HG02678 (cell line): Measurements from ENCODE around the gene PRKG1.
"Not testable (repeated sequence)": the region's sequence is repeated elsewhere in the genome, so short reads cannot be mapped to it uniquely, and the experiment has no call there.

Experiments used
- ATAC-seq: cut with Tn5 transposase; IDR thresholded peaks from one replicate; pipeline ENCODE4 v1.9.1; 2021; ENCODE audit warnings: mild to moderate bottlenecking, moderate library complexity; ENCODE audit not compliant: unreplicated experiment

Gene PRKG1

DNA sequence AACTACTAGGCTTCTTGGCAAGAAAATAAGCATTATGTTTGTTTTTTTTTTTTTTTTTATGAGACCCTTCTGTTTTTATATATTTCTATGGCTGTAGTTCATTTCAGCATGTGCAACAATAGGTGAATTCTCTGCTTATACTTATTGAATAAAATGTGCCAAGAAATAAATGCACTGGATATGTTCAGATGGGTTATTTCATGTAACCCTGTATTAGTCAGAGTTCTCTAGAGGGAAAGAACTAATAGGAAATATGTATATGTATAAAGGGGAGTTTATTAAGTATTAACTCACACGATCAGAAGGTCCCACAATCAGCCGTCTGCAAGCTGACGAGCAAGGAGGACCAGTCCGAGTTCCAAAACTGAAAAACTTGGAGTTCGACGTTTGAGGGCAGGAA, 332.3 kb downstream of the PRKG1 start:
- ATAC-seq = no peak

DNA sequence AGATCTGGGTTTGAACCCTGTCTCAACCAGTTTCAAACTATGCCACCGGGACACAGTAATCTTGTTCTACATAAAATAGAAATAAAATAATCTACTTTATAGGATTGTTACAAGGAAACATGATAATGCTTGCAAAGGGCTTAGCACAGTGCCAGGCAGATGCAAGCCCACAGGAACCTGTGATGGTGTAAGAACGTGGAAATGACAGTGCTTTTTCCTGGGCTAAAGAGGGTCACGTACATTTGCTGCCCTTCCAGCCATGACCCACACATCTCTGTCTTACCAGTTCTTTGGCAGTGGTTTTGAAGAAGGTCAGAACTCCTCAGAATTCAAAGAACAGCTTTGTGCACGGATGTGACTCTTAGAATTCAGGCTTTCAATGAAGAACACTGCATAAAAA, 342.2 kb downstream of the PRKG1 start:
- ATAC-seq = no peak

- ATAC-seq = no peak
These were observed 345.2 kb downstream of the PRKG1 start for GRCh38 chr10:51419196-51420093.

GRCh38 chr10:51421853-51422252, 347.6 kb downstream of the PRKG1 start:
- no peak for ATAC-seq

DNA sequence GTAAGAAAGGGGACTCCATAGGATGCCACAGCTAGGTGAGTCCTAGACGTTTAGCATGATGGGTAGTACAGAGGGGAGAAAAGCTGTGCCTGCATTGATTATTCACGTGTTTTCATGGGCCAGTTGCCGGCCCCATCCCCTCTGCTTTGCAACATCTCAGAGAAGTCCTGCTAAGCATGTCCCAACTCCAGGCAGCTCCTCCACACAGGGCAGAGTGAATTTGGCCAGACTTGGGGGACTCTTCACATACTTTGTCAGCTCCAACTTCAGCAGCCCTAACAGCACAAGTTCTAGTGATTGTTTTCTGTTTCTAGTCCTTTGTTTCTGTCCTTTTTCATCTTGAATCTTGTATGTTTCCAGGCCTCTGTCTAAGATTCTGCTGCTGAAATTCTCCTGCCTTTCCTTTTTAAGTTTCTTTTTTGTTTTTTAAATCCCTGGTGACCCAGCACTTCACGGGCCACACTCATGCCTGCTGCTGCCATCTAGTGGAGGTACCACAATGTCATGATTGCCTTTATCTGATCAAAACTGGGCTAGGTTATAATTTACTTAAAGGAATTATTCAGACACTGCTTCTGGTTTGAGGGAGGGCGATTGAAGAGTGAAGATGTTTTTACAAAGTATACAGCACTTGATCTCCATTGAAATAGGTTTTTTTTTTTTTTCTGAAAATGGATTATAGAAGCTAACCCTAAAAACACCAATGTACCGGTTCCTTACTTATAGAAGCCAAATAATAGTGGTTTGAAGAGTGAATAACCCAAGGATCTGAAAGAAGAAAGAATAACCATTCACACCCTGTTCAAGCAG, 348.2 kb downstream of the PRKG1 start:
- peak; percentile 74 for ATAC-seq

- no peak for ATAC-seq
These were observed 348.8 kb downstream of the PRKG1 start for GRCh38 chr10:51423121-51423452.

DNA sequence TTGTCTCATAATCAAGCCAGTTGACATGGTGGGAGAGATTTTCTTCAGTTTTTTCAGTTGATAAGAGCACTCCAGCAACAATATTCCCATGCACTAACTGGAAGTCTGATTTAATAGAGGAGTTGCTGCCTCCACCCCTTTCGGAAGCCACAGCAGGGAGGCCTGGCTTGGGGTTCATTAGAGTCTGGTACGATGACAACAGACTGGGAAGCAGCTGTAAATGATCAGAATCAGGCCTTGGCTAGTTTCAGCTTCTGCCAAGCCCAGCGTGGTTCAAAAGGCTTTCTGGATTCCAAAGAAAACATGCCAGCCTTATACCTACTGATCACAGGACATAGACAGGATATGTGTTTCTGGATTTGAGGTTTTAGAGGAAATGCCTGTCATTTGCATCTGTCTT, 351.1 kb downstream of the PRKG1 start:
- no peak for ATAC-seq

GRCh38 chr10:51427758-51428157, 353.5 kb downstream of the PRKG1 start:
- ATAC-seq = no peak

GRCh38 chr10:51430506-51430905, 356.2 kb downstream of the PRKG1 start:
- ATAC-seq = no peak

GRCh38 chr10:51433949-51434475, 359.7 kb downstream of the PRKG1 start:
- ATAC-seq = no peak

DNA sequence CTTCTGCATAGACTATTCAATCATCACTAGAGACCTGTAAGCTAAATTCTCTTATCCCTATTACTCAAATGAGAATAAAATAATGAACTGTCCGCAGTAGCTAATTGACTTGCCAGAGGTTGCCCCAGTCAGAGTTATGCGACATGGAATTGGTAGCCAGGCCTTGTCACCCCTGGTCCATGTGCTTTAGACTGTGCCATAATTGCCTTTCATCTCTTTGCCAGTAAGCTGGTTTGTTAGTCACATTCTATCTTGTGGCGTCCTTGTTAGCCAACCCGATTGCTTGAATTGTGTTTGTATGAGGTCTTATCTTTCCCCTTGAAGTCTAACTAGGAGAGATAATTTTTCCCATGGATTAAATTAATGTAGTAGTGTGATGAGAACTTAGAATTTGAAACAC, 362.5 kb downstream of the PRKG1 start:
- no peak for ATAC-seq

GRCh38 chr10:51439645-51440044, 365.4 kb downstream of the PRKG1 start:
- no peak for ATAC-seq

- no peak for ATAC-seq
These were observed 371.3 kb downstream of the PRKG1 start for GRCh38 chr10:51445588-51445987.

DNA sequence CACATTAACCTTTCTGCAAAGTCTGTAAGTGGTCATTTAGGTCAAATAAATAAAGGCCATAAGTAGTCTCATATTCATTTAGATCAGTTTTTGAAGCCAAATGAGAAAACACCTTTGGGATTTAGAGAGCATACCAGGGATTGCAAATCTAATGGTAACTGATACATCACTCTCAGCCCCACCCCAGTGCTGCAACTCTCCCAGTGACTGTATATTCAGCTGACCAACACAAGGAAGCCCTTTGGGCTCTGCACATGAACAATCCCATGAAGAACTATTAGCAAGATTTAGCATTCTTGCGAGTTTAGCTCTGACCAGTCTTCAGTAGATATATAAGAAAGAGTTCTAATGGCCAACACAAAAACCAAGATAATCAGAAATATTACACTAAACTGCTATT, 372.8 kb downstream of the PRKG1 start:
- no peak for ATAC-seq

- not testable (repeated sequence) for ATAC-seq
These were observed 381.5 kb downstream of the PRKG1 start for GRCh38 chr10:51455762-51456161.

GRCh38 chr10:51459476-51459875, 385.2 kb downstream of the PRKG1 start:
- ATAC-seq = no peak

DNA sequence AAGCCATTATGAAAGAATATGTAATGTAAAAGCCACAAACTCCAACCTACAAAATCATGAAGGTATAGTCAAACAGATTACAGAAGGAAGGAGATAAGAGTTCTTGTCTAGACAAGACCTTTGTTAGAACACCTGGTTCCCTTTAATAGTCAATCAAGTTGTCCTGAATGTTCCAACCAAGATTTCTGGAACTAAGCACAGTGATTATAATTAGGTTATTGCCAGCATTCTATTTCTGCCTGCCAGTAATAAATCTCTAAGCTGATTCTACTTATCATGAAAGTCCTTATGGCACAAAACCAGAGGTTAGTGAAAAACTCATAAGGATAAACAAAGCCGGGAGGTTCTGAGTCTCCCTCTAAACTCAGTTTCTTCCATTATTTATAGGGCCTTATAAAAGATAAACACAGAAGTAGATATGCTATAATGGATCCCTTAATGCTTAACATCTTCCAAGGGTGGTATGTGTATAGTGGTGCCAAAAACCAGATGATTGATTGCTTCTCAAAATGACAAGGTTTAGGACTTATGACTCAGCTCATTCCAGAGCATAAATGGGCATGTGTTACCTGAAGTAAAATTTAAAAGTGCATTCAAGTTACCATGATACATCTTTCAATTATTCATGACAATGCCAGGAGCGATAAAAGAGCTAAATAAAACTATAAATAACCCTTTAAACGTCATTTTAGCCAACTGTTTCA, 387.9 kb downstream of the PRKG1 start:
- no peak for ATAC-seq

DNA sequence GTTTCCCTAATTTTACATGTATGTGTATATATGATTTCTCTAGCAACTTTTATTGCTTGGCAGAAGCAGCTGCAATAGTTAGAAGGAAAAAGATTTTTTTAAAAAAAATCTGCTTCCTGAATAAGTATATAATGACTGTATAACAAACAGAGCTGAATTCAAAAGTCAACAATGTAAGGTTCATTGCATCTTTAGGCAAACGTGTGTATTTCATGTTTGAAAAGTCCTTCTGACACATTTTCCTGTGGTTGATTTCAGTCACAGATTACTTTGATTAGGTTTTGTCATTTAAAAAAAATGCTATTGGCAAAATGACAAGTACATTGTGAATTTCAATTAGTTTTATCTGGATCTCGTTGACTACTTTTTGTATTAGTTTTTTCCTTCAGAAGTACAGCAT, 394.1 kb downstream of the PRKG1 start:
- ATAC-seq = no peak

DNA sequence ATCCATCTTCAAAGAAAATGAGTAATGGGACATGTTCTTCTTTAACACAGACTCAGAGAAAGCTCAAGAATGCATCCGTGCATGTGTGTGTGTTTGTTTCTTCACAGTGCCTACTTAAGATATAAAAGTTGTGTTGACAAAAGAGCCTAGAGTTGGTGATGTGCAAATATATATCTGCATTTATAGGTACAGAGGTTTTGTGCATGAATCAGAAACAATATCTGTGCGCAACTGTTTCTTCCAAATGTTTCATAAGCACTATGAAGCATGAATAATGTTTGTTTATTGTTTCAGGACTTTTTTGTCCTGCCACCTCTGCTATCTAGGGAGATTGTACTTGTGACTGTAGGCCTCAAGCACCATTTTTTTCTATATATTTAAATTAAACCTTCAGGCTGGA, 395.4 kb downstream of the PRKG1 start:
- ATAC-seq = no peak

- no peak for ATAC-seq
These were observed 397.0 kb downstream of the PRKG1 start for GRCh38 chr10:51471271-51471670.

DNA sequence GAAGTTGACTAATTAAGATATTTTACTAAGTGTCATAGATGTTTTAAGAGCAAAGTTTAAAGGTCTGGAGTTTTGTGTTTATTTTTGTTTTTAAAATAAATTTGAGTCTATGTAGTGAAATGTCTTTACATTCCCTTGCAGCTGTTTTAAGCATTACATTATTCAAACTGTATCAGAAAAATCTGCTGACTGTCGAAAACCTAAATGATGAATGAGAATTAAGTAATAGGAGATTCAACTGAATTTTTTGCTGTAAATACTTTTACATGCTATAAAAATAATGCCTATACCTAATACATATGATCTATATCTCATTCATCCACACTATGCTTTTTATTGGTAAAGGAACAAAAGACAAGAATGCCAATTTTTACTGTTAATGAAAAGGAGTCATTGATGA, 397.9 kb downstream of the PRKG1 start:
- no peak for ATAC-seq
